CD4-positive, alpha-beta T cell treated with Interleukin-4 for 4 hours (primary cell): Measurements from ENCODE around the gene OR2L8.

ENCODE experiments used
- DNase-seq: peaks from one replicate; pipeline ENCODE4 v3.0.0-alpha.2; 2020

OR2L8 gene

DNA sequence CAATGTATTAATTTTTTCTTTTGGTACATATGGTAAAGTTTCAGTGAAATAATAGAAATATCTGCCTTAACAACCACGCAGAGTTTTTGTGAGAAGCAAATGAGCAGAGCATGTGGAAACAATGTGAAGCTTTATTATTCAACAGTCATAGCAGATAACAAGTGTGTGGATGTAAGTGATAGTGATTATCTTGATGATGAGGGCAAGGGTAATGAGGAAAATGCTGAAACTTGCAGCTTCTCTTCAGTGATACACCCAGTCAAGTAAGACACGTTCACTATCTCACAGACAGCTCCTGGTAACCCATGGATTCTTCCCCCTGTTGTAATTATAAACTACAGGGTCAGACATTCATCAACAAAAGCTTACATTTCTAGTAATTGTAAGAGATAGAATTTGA is 50.2 kb downstream of the OR2L8 start:
- DNase-seq, result no peak
